T-helper 9 cell (primary cell): ENCODE measurements around the gene RIC1.
"Not testable (repeated sequence)": the region's sequence is repeated elsewhere in the genome, so short reads cannot be mapped to it uniquely, and the experiment has no call there.

ENCODE experiments used
- DNase-seq: peaks from one replicate; pipeline ENCODE4 v3.0.0-alpha.2; 2020
- total RNA-seq, 2 donors: gene quantifications; one replicate each; lab custom pipeline; 2026; lab: John Stamatoyannopoulos, UW

RIC1 gene
- 46.3 to 72.3 reads per million in 2 donors for total RNA-seq

- peak; percentile 81 for DNase-seq
Observed at GRCh38 chr9:5628530-5629311, at the start of gene RIC1. TSS of gene RIC1 (plus strand) at chr9:5629107. CDS start at chr9:5629310, 203 bp downstream.

- DNase-seq = no peak
Observed at GRCh38 chr9:5579881-5580280, 49.0 kb upstream of the RIC1 start.

GRCh38 chr9:5580650-5581049 lies 48.3 kb upstream of the RIC1 start:
- no peak for DNase-seq

- DNase-seq = not testable (repeated sequence)
Observed at GRCh38 chr9:5581706-5582105, 47.2 kb upstream of the RIC1 start.

GRCh38 chr9:5582835-5583195 lies 46.1 kb upstream of the RIC1 start:
- DNase-seq = no peak

- DNase-seq = no peak
Observed at GRCh38 chr9:5586391-5586802, 42.5 kb upstream of the RIC1 start.

- no peak for DNase-seq
Observed at GRCh38 chr9:5587024-5587423, 41.9 kb upstream of the RIC1 start.

- DNase-seq = no peak
Observed at GRCh38 chr9:5592231-5592630, 36.7 kb upstream of the RIC1 start.

- DNase-seq = no peak
Observed at GRCh38 chr9:5592904-5593303, 36.0 kb upstream of the RIC1 start.

GRCh38 chr9:5593904-5594303 lies 35.0 kb upstream of the RIC1 start:
- DNase-seq = no peak

- DNase-seq = no peak
Observed at GRCh38 chr9:5596173-5596572, 32.7 kb upstream of the RIC1 start.

GRCh38 chr9:5608298-5609225 lies 20.3 kb upstream of the RIC1 start:
- DNase-seq = no peak

GRCh38 chr9:5609226-5609596 lies 19.7 kb upstream of the RIC1 start:
- no peak for DNase-seq

- DNase-seq = no peak
Observed at GRCh38 chr9:5610491-5610890, 18.4 kb upstream of the RIC1 start.

GRCh38 chr9:5611321-5612184 lies 17.4 kb upstream of the RIC1 start:
- DNase-seq = no peak

GRCh38 chr9:5612185-5612530 lies 16.7 kb upstream of the RIC1 start:
- no peak for DNase-seq

- no peak for DNase-seq
Observed at GRCh38 chr9:5614192-5614591, 14.7 kb upstream of the RIC1 start.

- DNase-seq = no peak
Observed at GRCh38 chr9:5614985-5615384, 13.9 kb upstream of the RIC1 start.

- no peak for DNase-seq
Observed at GRCh38 chr9:5617749-5618148, 11.2 kb upstream of the RIC1 start.

- DNase-seq = no peak
Observed at GRCh38 chr9:5620494-5620893, 8.4 kb upstream of the RIC1 start.

- DNase-seq = no peak
Observed at GRCh38 chr9:5621327-5621726, 7.6 kb upstream of the RIC1 start.

GRCh38 chr9:5622016-5622415 lies 6.9 kb upstream of the RIC1 start:
- DNase-seq = no peak

- no peak for DNase-seq
Observed at GRCh38 chr9:5624655-5625054, 4.3 kb upstream of the RIC1 start.
